ENCODE measurements around the gene MAP2K6.

The MAP2K6 gene

GRCh38 chr17:69518951-69519350 lies 104.5 kb downstream of the MAP2K6 start:
- H3K27me3 ChIP-seq (ENCODE audit: low read depth, low read length), result no peaks in the 10 kb centered on the region
- no peaks in the 10 kb centered on the region for H3K4me1 ChIP-seq (ENCODE audit: control insufficient read depth in 1 of 2, insufficient read depth in 2 of 2, low read length in 2 of 2)
- H3K9me3 ChIP-seq (ENCODE audit: control insufficient read depth in 1 of 2, low read length in 2 of 2), result no peaks in the 10 kb centered on the region
- peaks cover 26 to 27% of the 10 kb centered on the region in 2 donors for H3K36me3 ChIP-seq (ENCODE audit: control insufficient read depth in 1 of 2, insufficient read depth in 2 of 2, low read length in 2 of 2)
- H3K4me3 ChIP-seq (ENCODE audit: low read depth in 1 of 2, low read length in 2 of 2), result no peak overlapping the region
- H3K27ac ChIP-seq (ENCODE audit: low read length), result no peak overlapping the region

GRCh38 chr17:69523244-69523861 lies 108.9 kb downstream of the MAP2K6 start:
- Histone ChIP-seq H3K4me1 (ENCODE audit: control insufficient read depth in 1 of 2, insufficient read depth in 2 of 2, low read length in 2 of 2) (no peaks in the 10 kb centered on the region), H3K27me3 (ENCODE audit: low read depth, low read length) (no peaks in the 10 kb centered on the region), H3K36me3 (ENCODE audit: control insufficient read depth in 1 of 2, insufficient read depth in 2 of 2, low read length in 2 of 2) (peaks cover 33 to 46% of the 10 kb centered on the region in 2 donors), H3K27ac (ENCODE audit: low read length) (no peak overlapping the region), H3K4me3 (ENCODE audit: low read depth in 1 of 2, low read length in 2 of 2) (no peak overlapping the region), H3K9me3 (ENCODE audit: control insufficient read depth in 1 of 2, low read length in 2 of 2) (no peaks in the 10 kb centered on the region)

- no peaks in the 10 kb centered on the region for H3K27me3 ChIP-seq (ENCODE audit: low read depth, low read length)
- H3K4me3 ChIP-seq (ENCODE audit: low read depth in 1 of 2, low read length in 2 of 2), result no peak overlapping the region
- peaks cover 28 to 34% of the 10 kb centered on the region in 2 donors for H3K36me3 ChIP-seq (ENCODE audit: control insufficient read depth in 1 of 2, insufficient read depth in 2 of 2, low read length in 2 of 2)
- H3K9me3 ChIP-seq (ENCODE audit: control insufficient read depth in 1 of 2, low read length in 2 of 2), result no peaks in the 10 kb centered on the region
- H3K4me1 ChIP-seq (ENCODE audit: control insufficient read depth in 1 of 2, insufficient read depth in 2 of 2, low read length in 2 of 2), result no peaks in the 10 kb centered on the region
- no peak overlapping the region for H3K27ac ChIP-seq (ENCODE audit: low read length)
These were observed 110.4 kb downstream of the MAP2K6 start for GRCh38 chr17:69524854-69525253.

DNA sequence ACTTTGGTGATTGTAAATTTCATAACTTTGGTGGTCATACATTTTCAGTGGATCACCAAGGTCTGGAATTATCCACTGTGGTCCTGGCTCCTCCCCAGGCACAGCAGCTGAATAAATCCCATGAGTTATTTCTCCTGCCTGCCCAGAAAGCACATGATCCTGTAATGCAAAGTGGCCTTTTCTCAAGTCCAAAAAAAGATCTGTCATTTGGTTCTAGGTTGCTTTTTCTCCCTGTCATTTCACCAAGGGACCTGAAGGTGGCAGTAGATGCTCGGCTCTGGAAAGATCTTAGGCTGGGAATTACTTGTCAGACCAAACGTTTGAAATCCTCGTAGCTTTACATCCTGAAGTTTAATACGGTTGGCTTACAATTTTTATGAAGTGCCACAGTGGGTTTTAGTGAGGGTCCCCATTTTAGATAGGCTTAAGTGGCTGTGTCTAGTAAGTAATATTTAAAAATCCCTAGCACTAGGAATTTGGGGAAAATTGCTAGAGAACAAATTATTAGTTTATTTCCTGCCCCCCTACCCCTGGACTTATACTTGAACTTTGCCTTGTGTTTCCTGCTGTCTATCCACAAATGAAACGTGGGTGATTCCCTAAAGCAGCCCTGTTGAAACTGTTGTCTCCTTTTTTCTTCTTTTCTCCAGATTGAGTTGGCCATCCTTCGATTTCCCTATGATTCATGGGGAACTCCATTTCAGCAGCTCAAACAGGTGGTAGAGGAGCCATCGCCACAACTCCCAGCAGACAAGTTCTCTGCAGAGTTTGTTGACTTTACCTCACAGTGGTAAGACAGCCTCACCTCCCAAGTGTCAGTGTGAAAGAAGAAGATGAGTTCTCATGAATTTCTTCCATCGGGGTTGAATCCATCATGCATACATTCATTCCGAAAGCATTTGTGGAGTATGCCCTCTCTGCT lies 111.7 kb downstream of the MAP2K6 start:
- no peak overlapping the region for H3K4me3 ChIP-seq (ENCODE audit: low read depth in 1 of 2, low read length in 2 of 2)
- no peak overlapping the region for H3K27ac ChIP-seq (ENCODE audit: low read length)
- peaks cover 18 to 24% of the 10 kb centered on the region in 2 donors for H3K36me3 ChIP-seq (ENCODE audit: control insufficient read depth in 1 of 2, insufficient read depth in 2 of 2, low read length in 2 of 2)
- no peaks in the 10 kb centered on the region for H3K4me1 ChIP-seq (ENCODE audit: control insufficient read depth in 1 of 2, insufficient read depth in 2 of 2, low read length in 2 of 2)
- H3K27me3 ChIP-seq (ENCODE audit: low read depth, low read length), result no peaks in the 10 kb centered on the region
- H3K9me3 ChIP-seq (ENCODE audit: control insufficient read depth in 1 of 2, low read length in 2 of 2), result no peaks in the 10 kb centered on the region

- no peaks in the 10 kb centered on the region for H3K4me1 ChIP-seq (ENCODE audit: control insufficient read depth in 1 of 2, insufficient read depth in 2 of 2, low read length in 2 of 2)
- no peaks in the 10 kb centered on the region for H3K9me3 ChIP-seq (ENCODE audit: control insufficient read depth in 1 of 2, low read length in 2 of 2)
- peaks cover 20 to 22% of the 10 kb centered on the region in 2 donors for H3K36me3 ChIP-seq (ENCODE audit: control insufficient read depth in 1 of 2, insufficient read depth in 2 of 2, low read length in 2 of 2)
- H3K4me3 ChIP-seq (ENCODE audit: low read depth in 1 of 2, low read length in 2 of 2), result no peak overlapping the region
- H3K27me3 ChIP-seq (ENCODE audit: low read depth, low read length), result no peaks in the 10 kb centered on the region
- no peak overlapping the region for H3K27ac ChIP-seq (ENCODE audit: low read length)
These were observed 113.5 kb downstream of the MAP2K6 start for GRCh38 chr17:69528035-69528434.

GRCh38 chr17:69533481-69534234 lies 119.2 kb downstream of the MAP2K6 start:
- no peak overlapping the region for H3K4me3 ChIP-seq (ENCODE audit: low read depth in 1 of 2, low read length in 2 of 2)
- H3K36me3 ChIP-seq (ENCODE audit: control insufficient read depth in 1 of 2, insufficient read depth in 2 of 2, low read length in 2 of 2), result peaks cover 0 to 29% of the 10 kb centered on the region in 2 donors
- no peaks in the 10 kb centered on the region for H3K27me3 ChIP-seq (ENCODE audit: low read depth, low read length)
- no peaks in the 10 kb centered on the region for H3K4me1 ChIP-seq (ENCODE audit: control insufficient read depth in 1 of 2, insufficient read depth in 2 of 2, low read length in 2 of 2)
- no peak overlapping the region for H3K27ac ChIP-seq (ENCODE audit: low read length)
- H3K9me3 ChIP-seq (ENCODE audit: control insufficient read depth in 1 of 2, low read length in 2 of 2), result no peaks in the 10 kb centered on the region

DNA sequence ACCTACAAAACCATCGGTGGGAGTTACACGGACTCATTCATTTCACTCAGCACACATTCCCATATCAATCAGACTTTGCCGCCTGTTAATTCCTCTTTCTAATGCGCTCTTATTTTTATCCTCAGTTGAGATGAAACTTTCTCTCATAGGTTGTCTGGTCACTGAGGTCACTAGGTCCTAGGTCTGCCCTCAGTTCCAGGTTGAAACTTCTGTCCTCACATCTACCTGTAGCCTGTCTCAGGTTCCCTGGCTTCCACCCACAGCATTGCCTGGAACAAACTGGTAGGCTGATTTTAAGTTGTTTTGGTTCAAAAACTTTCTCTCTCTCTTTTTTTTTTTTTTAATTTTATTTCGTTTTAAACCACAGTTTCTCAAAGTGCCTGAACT lies 119.7 kb downstream of the MAP2K6 start:
- no peaks in the 10 kb centered on the region for H3K4me1 ChIP-seq (ENCODE audit: control insufficient read depth in 1 of 2, insufficient read depth in 2 of 2, low read length in 2 of 2)
- H3K9me3 ChIP-seq (ENCODE audit: control insufficient read depth in 1 of 2, low read length in 2 of 2), result no peaks in the 10 kb centered on the region
- H3K27ac ChIP-seq (ENCODE audit: low read length), result no peak overlapping the region
- no peaks in the 10 kb centered on the region for H3K27me3 ChIP-seq (ENCODE audit: low read depth, low read length)
- H3K4me3 ChIP-seq (ENCODE audit: low read depth in 1 of 2, low read length in 2 of 2), result no peak overlapping the region
- peaks cover 0 to 29% of the 10 kb centered on the region in 2 donors for H3K36me3 ChIP-seq (ENCODE audit: control insufficient read depth in 1 of 2, insufficient read depth in 2 of 2, low read length in 2 of 2)

GRCh38 chr17:69535016-69535570 lies 120.6 kb downstream of the MAP2K6 start:
- Histone ChIP-seq H3K36me3 (ENCODE audit: control insufficient read depth in 1 of 2, insufficient read depth in 2 of 2, low read length in 2 of 2) (peaks cover 0 to 24% of the 10 kb centered on the region in 2 donors), H3K4me3 (ENCODE audit: low read depth in 1 of 2, low read length in 2 of 2) (no peak overlapping the region), H3K4me1 (ENCODE audit: control insufficient read depth in 1 of 2, insufficient read depth in 2 of 2, low read length in 2 of 2) (no peaks in the 10 kb centered on the region), H3K9me3 (ENCODE audit: control insufficient read depth in 1 of 2, low read length in 2 of 2) (no peaks in the 10 kb centered on the region), H3K27ac (ENCODE audit: low read length) (no peak overlapping the region), H3K27me3 (ENCODE audit: low read depth, low read length) (no peaks in the 10 kb centered on the region)

DNA sequence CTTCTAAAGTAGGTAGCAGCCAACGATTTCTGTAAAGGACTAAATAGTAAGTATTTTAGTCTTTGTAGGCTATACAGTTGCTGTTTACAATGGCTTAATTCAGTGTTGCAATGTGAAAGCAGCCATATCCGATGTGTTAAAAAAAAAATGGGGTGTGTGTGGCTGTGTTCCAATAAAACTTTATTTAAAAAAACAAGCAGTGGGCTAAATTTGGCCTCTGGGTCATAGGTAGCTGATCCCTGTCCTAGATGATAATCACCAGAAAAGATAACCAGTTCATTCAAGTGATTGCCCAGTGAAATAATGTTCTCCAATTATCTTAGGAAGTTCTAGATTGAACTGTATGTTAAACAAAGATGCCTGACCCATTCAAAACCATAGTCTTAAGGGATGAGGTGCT lies 124.3 kb downstream of the MAP2K6 start:
- peaks cover 0 to 19% of the 10 kb centered on the region in 2 donors for H3K36me3 ChIP-seq (ENCODE audit: control insufficient read depth in 1 of 2, insufficient read depth in 2 of 2, low read length in 2 of 2)
- H3K4me1 ChIP-seq (ENCODE audit: control insufficient read depth in 1 of 2, insufficient read depth in 2 of 2, low read length in 2 of 2), result no peaks in the 10 kb centered on the region
- no peak overlapping the region for H3K4me3 ChIP-seq (ENCODE audit: low read depth in 1 of 2, low read length in 2 of 2)
- no peak overlapping the region for H3K27ac ChIP-seq (ENCODE audit: low read length)
- no peaks in the 10 kb centered on the region for H3K9me3 ChIP-seq (ENCODE audit: control insufficient read depth in 1 of 2, low read length in 2 of 2)
- no peaks in the 10 kb centered on the region for H3K27me3 ChIP-seq (ENCODE audit: low read depth, low read length)

GRCh38 chr17:69539274-69539673 lies 124.8 kb downstream of the MAP2K6 start:
- Histone ChIP-seq H3K27me3 (ENCODE audit: low read depth, low read length) (no peaks in the 10 kb centered on the region), H3K9me3 (ENCODE audit: control insufficient read depth in 1 of 2, low read length in 2 of 2) (no peaks in the 10 kb centered on the region), H3K27ac (ENCODE audit: low read length) (no peak overlapping the region), H3K4me1 (ENCODE audit: control insufficient read depth in 1 of 2, insufficient read depth in 2 of 2, low read length in 2 of 2) (no peaks in the 10 kb centered on the region), H3K36me3 (ENCODE audit: control insufficient read depth in 1 of 2, insufficient read depth in 2 of 2, low read length in 2 of 2) (peaks cover 0 to 15% of the 10 kb centered on the region in 2 donors), H3K4me3 (ENCODE audit: low read depth in 1 of 2, low read length in 2 of 2) (no peak overlapping the region)

GRCh38 chr17:69539781-69540319 lies 125.4 kb downstream of the MAP2K6 start:
- Histone ChIP-seq H3K27me3 (ENCODE audit: low read depth, low read length) (no peaks in the 10 kb centered on the region), H3K27ac (ENCODE audit: low read length) (no peak overlapping the region), H3K4me3 (ENCODE audit: low read depth in 1 of 2, low read length in 2 of 2) (no peak overlapping the region), H3K4me1 (ENCODE audit: control insufficient read depth in 1 of 2, insufficient read depth in 2 of 2, low read length in 2 of 2) (no peaks in the 10 kb centered on the region), H3K36me3 (ENCODE audit: control insufficient read depth in 1 of 2, insufficient read depth in 2 of 2, low read length in 2 of 2) (peaks cover 0 to 10% of the 10 kb centered on the region in 2 donors), H3K9me3 (ENCODE audit: control insufficient read depth in 1 of 2, low read length in 2 of 2) (no peaks in the 10 kb centered on the region)
